ENCODE results near the gene COL9A2.

Gene COL9A2

DNA sequence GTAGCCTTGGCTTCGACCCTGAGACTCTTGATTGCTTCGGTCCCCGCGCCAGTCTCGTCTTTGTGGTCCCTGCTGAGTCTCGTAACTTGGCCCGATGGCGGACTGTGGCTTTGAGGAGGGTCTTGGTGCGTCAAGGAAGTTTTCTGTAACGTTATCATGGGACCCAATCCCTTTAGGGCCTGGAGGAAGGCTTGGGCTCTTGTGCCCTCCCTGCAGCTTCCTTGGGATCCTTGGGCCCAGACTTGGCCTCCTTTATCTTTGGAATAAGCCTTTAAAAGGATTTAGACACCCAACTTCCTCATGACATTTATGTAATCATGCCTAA is 58.7 kb downstream of the COL9A2 start:
- WGBS (ENCODE audit: insufficient coverage, insufficient read length), result no CpG with 5 or more reads among the region's 10 CpGs
- no peak overlapping the region for H3K27ac ChIP-seq (ENCODE audit: low read length)
- H3K27me3 ChIP-seq (ENCODE audit: control insufficient read depth, insufficient read depth, low read length), result no peaks in the 10 kb centered on the region
- no peaks in the 10 kb centered on the region for H3K9me3 ChIP-seq (ENCODE audit: control insufficient read depth, insufficient read depth, low read length)
- peak overlapping the region; percentile 94 for H3K4me3 ChIP-seq (ENCODE audit: low read length)
- H3K4me1 ChIP-seq (ENCODE audit: control insufficient read depth, insufficient read depth, low read length), result no peaks in the 10 kb centered on the region
- peak; percentile 1 for DNase-seq (ENCODE audit: low read depth, low spot score)
- H3K36me3 ChIP-seq (ENCODE audit: control insufficient read depth, insufficient read depth, low read length), result peaks cover 9% of the 10 kb centered on the region; the same call in 1 of the 2 replicates

DNA sequence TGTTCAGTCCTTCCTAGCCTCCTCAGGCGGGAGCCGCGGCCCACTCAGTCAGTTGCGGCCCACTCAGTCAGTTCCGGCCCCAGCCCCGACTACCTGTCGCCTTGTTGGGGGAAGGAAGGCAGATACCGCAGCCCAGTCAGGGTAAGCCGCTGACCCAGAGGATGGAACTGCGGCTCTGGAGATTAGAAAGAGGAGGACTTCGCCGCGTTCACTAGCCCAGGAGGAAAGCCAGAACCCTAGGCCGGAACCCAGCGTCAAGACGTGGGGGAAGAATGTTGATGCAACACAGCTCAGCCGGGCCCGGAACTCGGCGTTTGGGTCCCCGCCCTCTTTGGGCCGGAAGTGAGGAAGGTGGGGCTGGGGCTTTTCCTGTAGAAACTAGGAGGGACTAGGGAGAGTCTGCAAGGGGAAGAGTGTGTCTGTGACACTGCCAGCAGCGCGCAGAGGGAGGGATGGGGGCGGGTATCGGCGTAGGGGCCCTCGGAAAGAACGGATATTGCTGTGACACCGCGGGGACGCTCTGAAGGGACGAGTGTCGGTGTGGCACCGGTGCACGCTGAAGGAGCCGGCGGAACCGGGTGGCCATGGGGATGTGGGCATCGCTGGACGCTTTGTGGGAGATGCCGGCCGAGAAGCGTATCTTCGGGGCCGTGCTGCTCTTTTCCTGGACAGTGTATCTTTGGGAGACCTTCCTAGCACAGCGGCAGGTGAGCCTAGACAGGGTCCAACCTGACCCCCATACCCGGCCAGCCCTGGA is 59.2 kb downstream of the COL9A2 start, which contains the start of gene ZMPSTE24:
TSS of gene ZMPSTE24 (plus strand) at position 549 of the 757 bp plus-strand sequence. CDS start at position 585, 36 bp downstream.
- Histone ChIP-seq H3K27me3 (ENCODE audit: control insufficient read depth, insufficient read depth, low read length) (no peaks in the 10 kb centered on the region), H3K27ac (ENCODE audit: low read length) (no peak within 1 kb of the TSS), H3K36me3 (ENCODE audit: control insufficient read depth, insufficient read depth, low read length) (peaks cover 9% of the 10 kb centered on the region; the same call in 1 of the 2 replicates), H3K9me3 (ENCODE audit: control insufficient read depth, insufficient read depth, low read length) (no peaks in the 10 kb centered on the region), H3K4me1 (ENCODE audit: control insufficient read depth, insufficient read depth, low read length) (no peaks in the 10 kb centered on the region), H3K4me3 (ENCODE audit: low read length) (peak within 1 kb of the TSS; percentile 94)
- DNase-seq (ENCODE audit: low read depth, low spot score), result peak; percentile 91
- no CpG with 5 or more reads among the region's 48 CpGs for WGBS (ENCODE audit: insufficient coverage, insufficient read length)

GRCh38 chr1:40257313-40257687 is 59.8 kb downstream of the COL9A2 start:
- DNase-seq (ENCODE audit: low read depth, low spot score), result peak; percentile 1
- Histone ChIP-seq H3K27me3 (ENCODE audit: control insufficient read depth, insufficient read depth, low read length) (no peaks in the 10 kb centered on the region), H3K27ac (ENCODE audit: low read length) (no peak overlapping the region), H3K4me1 (ENCODE audit: control insufficient read depth, insufficient read depth, low read length) (no peaks in the 10 kb centered on the region), H3K9me3 (ENCODE audit: control insufficient read depth, insufficient read depth, low read length) (no peaks in the 10 kb centered on the region), H3K4me3 (ENCODE audit: low read length) (peak overlapping the region; percentile 73), H3K36me3 (ENCODE audit: control insufficient read depth, insufficient read depth, low read length) (peaks cover 9% of the 10 kb centered on the region; the same call in 1 of the 2 replicates)
- WGBS (ENCODE audit: insufficient coverage, insufficient read length), result no CpG with 5 or more reads among the region's 16 CpGs

DNA sequence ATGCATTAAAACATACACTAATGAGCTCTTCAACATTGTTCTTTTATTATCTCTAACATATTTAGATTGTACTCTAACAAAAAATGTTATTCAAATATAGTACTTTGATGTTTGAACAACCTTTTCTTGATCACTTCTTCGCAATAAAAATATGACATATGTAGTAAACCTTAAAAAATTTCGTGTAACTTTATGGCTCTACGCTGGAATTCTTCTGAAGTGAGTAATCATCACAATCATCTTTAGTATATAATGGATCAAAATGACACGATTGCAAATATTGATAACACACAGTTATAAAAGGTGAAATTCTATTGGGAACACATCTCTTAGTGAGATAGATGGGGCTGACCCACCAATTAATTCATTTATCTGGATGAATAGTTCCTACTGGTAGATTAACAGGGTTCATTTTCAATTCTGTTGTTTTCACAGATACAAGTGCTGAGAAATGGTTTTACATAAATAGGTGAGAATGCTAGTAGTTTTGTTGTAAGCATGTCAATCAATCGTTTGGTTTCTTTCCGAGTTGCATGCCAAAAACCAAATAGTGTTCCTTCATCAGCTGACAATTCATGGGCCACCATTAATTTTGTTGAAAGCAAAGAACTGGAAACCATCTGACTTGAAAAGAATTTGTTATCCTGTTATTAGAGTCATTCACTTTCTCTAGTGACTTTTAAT is 60.5 kb downstream of the COL9A2 start:
- Histone ChIP-seq H3K4me3 (ENCODE audit: low read length) (peak overlapping the region; percentile 8; the same call in 1 of the 2 replicates), H3K27ac (ENCODE audit: low read length) (no peak overlapping the region), H3K9me3 (ENCODE audit: control insufficient read depth, insufficient read depth, low read length) (no peaks in the 10 kb centered on the region), H3K27me3 (ENCODE audit: control insufficient read depth, insufficient read depth, low read length) (no peaks in the 10 kb centered on the region), H3K36me3 (ENCODE audit: control insufficient read depth, insufficient read depth, low read length) (peaks cover 9% of the 10 kb centered on the region; the same call in 1 of the 2 replicates), H3K4me1 (ENCODE audit: control insufficient read depth, insufficient read depth, low read length) (no peaks in the 10 kb centered on the region)
- WGBS (ENCODE audit: insufficient coverage, insufficient read length), result no CpG with 5 or more reads among the region's 6 CpGs
- no peak for DNase-seq (ENCODE audit: low read depth, low spot score)

- H3K4me3 ChIP-seq (ENCODE audit: low read length), result no peak overlapping the region
- H3K27me3 ChIP-seq (ENCODE audit: control insufficient read depth, insufficient read depth, low read length), result no peaks in the 10 kb centered on the region
- DNase-seq (ENCODE audit: low read depth, low spot score), result no peak
- no peak overlapping the region for H3K27ac ChIP-seq (ENCODE audit: low read length)
- H3K36me3 ChIP-seq (ENCODE audit: control insufficient read depth, insufficient read depth, low read length), result 0 out of 2 replicates have a peak, but pooled peaks cover 1% of the 10 kb centered on the region
- no peaks in the 10 kb centered on the region for H3K4me1 ChIP-seq (ENCODE audit: control insufficient read depth, insufficient read depth, low read length)
- H3K9me3 ChIP-seq (ENCODE audit: control insufficient read depth, insufficient read depth, low read length), result no peaks in the 10 kb centered on the region
Observed at GRCh38 chr1:40255231-40255630, 61.9 kb downstream of the COL9A2 start.

- Histone ChIP-seq H3K27me3 (ENCODE audit: control insufficient read depth, insufficient read depth, low read length) (no peaks in the 10 kb centered on the region), H3K9me3 (ENCODE audit: control insufficient read depth, insufficient read depth, low read length) (no peaks in the 10 kb centered on the region), H3K4me1 (ENCODE audit: control insufficient read depth, insufficient read depth, low read length) (no peaks in the 10 kb centered on the region), H3K27ac (ENCODE audit: low read length) (no peak overlapping the region), H3K4me3 (ENCODE audit: low read length) (no peak overlapping the region), H3K36me3 (ENCODE audit: control insufficient read depth, insufficient read depth, low read length) (no peaks in the 10 kb centered on the region)
- DNase-seq (ENCODE audit: low read depth, low spot score), result no peak
- WGBS (ENCODE audit: insufficient coverage, insufficient read length), result no CpG with 5 or more reads among the region's 2 CpGs
Observed at GRCh38 chr1:40252601-40253000, 64.5 kb downstream of the COL9A2 start.

- DNase-seq (ENCODE audit: low read depth, low spot score), result no peak
- no peaks in the 10 kb centered on the region for H3K9me3 ChIP-seq (ENCODE audit: control insufficient read depth, insufficient read depth, low read length)
- no peaks in the 10 kb centered on the region for H3K27me3 ChIP-seq (ENCODE audit: control insufficient read depth, insufficient read depth, low read length)
- no peaks in the 10 kb centered on the region for H3K4me1 ChIP-seq (ENCODE audit: control insufficient read depth, insufficient read depth, low read length)
- H3K27ac ChIP-seq (ENCODE audit: low read length), result no peak overlapping the region
- H3K36me3 ChIP-seq (ENCODE audit: control insufficient read depth, insufficient read depth, low read length), result no peaks in the 10 kb centered on the region
- no peak overlapping the region for H3K4me3 ChIP-seq (ENCODE audit: low read length)
- WGBS (ENCODE audit: insufficient coverage, insufficient read length), result no CpG with 5 or more reads among the region's 4 CpGs
Observed at GRCh38 chr1:40251456-40251855, 65.6 kb downstream of the COL9A2 start.
